Measurements from ENCODE around the gene MANF.

The MANF gene

GRCh38 chr3:51436998-51437639, 52.0 kb downstream of the MANF start:
- DNase-seq: no peak

Data from CD4-positive, alpha-beta T cell treated with Interleukin-17A for 1 hour (primary cell).